DMS 273 (cell line): Measurements from ENCODE around the gene TMEM175.
"Not testable (repeated sequence)": the region's sequence is repeated elsewhere in the genome, so short reads cannot be mapped to it uniquely, and the experiment has no call there.

Experiments
- DNase-seq: peaks from one replicate; lab custom pipeline; 2025; ENCODE audit not compliant: unreplicated experiment; lab: John Stamatoyannopoulos, UW

Gene TMEM175

DNA sequence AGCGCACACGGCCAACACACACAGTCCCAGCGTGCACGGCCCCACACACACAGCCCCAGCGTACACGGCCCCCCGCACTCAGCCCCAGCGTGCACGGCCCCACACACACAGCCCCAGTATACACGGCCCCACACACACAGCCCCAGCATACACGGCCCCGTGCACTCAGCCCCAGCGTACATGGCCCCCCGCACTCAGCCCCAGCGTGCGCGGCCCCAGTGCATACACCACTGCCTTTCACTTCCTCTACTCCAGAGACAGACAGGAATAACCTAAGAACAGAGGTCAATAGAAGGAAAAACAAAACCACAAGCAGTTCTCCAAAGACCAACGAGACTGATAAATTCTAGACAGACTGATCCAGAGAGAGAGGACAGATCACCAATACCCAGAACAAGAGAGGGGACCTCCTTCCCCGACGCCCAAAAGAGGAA, 17.2 kb upstream of the TMEM175 start:
- no peak for DNase-seq

DNA sequence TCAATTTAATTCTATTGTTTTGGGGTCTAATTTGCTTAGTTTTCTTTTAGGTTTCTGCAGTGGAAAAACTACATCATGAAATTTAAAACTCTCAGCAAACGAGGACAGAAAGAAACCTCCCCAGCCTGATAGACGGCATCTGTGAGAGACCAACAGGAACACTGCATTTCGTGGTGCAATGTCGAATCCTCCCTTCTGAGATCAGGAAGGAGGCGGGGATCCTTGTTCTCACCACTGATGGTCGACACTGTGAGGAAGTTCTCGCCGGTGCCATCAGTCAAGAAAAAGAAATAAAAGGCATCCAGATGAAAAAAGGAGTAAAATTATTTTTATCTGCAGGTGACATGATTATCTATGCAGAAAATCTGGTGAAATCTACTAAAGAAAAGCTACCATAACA, 16.7 kb upstream of the TMEM175 start:
- no peak for DNase-seq

DNA sequence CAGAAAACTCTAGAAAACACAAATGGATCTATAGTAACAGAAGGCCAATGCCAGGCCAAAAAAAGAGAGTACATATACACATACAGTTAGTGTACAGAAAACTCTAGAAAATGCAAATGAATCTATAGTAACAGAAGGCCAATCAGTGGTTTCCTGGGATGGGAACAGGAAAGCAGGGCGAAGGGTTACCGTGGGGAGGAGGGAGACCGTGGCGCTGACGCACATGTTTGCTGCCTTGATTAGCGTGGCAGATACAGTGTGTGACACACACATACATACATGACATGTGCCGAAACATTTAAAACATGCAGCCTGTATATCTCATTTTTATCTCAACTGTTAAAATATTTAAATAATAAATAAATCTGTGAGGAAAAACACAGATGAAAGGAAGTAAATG, 14.8 kb upstream of the TMEM175 start:
- no peak for DNase-seq

DNA sequence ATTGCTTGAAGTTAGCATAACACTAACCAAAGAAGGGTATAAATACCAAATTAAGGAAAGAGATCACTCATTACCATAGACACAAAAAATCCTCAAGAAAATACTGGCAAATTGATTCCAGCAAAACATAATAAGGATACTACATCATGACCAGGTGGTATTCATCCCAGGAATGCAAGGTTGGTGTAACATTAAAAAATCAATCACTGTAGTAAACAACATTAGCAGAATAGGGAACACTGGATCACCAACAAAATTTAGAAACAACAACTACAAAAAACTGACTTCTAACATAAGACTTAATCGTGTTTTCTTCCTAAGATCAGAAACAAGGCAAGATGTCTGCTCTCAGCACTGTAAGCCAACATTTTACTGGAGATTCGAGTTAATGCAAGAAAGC, 14.3 kb upstream of the TMEM175 start:
- no peak for DNase-seq

DNA sequence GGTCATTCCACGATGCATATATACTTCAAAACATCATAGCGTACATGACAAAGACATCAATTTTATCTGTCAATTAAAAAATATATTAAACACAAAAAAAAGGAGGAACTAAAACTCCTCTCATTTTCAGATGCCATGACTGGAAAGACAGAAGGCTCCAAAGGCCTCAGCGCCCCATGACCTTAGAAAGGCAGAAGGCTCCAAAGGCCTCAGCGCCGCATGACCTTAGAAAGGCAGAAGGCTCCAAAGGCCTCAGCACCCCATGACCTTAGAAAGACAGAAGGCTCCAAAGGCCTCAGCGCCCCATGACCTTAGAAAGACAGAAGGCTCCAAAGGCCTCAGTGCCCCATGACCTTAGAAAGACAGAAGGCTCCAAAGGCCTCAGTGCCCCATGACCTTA, 13.7 kb upstream of the TMEM175 start:
- DNase-seq = not testable (repeated sequence)

DNA sequence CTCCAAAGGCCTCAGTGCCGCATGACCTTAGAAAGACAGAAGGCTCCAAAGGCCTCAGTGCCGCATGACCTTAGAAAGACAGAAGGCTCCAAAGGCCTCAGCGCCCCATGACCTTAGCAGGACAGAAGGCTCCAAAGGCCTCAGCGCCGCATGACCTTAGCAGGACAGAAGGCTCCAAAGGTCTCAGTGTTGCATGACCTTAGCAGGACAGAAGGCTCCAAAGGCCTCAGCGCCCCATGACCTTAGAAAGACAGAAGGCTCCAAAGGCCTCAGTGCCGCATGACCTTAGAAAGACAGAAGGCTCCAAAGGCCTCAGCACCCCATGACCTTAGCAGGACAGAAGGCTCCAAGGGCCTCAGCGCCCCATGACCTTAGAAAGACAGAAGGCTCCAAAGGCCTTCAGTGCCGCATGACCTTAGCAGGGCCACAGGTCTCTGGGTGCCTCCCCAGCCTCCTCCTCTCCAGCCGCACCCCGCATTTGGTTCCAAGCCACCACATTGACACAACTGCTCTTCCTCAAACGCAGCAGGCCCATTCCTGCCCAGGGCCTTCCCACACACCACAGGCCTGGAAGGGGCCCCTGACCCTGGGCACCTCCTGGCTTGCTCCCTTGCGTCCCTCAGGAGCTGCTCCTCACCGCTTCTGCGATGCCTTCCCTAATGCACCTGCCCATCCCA, 13.1 kb upstream of the TMEM175 start:
- not testable (repeated sequence) for DNase-seq

DNA sequence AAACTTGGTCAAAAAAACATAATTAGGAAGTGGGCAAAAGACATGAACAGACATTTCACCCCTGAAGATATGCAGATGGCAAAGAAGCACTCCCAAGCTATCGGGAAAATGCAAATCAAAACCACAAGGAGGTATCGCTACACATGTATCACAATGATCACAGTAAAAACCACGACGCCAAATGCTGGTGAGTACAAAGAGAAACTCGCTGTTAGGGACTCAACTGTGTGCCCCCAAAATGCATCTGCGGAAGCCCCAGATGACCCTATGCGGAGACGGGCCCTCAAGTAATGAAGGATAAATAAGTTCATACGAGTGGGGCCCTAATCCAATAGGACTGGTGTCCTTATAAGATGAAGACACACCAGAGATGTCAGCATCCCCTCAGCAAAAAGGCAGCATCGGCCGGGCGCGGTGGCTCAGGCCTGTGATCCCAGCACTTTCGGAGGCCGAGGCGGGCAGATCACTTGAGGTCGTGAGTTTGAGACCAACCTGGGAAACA, 10.4 kb upstream of the TMEM175 start:
- DNase-seq = no peak

DNA sequence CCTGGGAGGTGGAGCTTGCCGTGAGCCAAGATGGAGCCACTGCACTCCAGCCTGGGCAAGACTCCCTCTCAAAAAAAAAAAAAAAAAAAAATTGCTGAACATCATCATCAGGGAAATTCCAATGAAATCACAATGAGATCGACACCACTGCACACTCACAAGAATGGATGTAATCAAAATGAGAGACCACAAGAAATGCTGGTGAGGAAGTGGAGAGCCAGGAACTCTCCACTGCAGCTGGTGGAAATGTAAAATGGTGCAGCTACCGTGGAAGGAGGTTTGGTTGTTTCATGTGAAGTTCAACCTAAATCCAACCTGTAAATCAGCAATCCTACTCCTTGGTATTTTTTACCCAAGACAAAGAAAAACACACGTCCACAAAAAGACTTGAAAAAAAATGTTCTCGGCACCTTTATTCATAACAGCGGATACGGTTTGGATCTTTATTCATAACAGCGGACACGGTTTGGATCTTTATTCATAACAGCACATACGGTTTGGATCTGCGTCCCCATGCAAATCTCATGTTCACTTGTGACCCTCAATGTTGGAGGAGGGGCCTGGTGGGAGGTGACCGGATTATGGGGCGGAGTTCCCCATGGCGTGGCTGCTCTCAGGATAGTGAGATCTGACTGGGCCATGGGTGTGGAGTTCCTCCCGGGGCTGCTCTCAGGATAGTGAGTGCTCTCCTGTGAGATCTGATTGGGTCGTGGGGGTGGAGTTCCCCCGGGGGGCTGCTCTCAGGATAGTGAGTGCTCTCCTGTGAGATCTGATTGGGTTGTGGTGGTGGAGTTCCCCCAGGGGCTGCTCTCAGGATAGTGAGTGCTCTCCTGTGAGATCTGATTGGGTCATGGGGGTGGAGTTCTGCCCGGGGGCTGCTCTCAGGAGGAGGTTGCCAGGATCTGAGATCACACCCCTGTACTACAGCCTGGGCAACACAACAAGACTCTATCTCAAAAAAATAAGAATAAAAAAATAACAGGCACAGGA, 7.9 kb upstream of the TMEM175 start:
- DNase-seq = no peak

DNA sequence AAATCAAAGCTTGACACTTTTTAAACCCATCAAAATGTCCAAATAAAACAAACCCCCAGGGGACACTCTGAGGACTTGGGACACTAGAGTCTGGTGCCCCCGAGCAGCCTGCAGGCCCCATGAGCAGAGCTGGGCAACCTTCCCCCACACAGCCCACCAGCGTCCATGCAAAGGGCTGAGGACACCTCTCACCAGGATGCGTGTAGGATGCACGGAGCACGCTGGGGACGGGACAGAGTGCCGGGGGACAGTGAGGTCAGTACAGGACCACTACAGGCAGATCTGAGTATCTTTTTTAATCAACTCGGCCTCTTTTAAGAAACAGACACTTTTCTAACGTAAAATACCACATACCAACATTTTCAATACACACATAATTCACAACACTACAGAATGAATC, 7.1 kb upstream of the TMEM175 start:
- no peak for DNase-seq

DNA sequence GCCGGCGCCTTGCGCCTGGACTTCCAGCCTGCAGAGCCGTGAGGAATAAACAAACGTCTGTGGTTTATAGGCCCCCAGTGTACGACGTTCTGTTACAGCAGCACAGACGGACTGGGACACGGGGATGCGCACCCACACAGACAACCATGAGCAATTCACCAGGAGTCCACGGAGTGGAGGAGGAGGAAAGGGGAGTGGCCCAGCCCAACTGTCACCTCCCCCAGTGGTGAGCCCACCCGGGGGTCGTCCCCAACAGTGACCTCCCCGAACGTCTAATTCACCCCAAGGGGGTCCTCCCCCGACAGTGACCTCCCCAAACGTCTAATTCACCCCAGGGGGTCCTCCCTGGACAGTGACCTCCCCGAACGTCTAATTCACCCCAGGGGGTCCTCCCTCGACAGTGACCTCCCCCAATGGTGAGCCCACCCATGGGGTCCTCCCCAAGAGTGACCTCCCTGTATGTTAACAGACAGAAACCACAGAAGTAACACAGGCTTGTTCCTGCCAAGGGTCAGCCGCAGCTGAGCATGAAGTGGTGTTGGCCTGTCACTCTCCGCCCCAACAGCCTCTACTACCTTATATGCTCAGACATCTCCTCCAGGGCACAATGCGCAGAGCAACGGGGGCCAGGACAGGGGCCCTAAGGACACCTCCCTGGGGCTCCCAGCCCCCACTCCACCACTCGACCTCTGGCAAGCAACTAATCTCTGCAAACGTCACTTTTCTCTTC, 6.3 kb upstream of the TMEM175 start:
- no peak for DNase-seq

DNA sequence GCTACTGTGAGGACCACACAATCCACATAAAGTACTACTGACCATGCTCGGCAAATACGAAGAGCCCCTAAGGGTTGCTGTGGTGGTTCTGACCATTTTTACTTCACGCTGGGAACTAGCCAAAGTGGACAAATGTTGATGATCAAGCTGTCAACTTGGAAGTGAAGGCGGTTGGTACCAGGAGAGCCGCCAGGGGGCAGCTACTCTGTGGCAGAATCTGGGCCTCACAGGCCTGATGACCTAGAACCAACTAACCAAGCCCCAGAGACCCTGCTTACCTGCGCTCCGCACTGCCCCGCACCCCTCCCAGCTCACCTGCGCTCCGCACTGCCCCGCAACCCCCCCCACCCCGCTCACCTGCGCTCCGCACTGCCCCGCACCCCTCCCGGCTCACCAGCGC, 5.7 kb upstream of the TMEM175 start:
- DNase-seq = peak; percentile 58

DNA sequence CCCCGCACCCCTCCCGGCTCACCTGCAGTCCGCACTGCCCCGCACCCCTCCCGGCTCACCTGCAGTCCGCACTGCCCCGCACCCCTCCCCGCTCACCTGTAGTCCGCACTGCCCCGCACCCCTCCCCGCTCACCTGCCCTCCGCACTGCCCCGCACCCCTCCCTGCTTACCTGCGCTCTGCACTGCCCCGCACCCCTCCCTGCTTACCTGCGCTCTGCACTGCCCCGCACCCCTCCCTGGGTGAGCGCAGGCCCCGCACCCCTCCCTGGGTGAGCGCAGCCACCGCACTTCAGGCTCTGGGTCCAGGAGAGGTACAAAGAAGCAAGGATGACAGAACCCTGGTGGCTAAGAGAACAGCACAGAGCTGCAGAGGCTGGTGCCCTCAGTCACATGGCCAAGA, 4.7 kb upstream of the TMEM175 start:
- peak; percentile 13 for DNase-seq

DNA sequence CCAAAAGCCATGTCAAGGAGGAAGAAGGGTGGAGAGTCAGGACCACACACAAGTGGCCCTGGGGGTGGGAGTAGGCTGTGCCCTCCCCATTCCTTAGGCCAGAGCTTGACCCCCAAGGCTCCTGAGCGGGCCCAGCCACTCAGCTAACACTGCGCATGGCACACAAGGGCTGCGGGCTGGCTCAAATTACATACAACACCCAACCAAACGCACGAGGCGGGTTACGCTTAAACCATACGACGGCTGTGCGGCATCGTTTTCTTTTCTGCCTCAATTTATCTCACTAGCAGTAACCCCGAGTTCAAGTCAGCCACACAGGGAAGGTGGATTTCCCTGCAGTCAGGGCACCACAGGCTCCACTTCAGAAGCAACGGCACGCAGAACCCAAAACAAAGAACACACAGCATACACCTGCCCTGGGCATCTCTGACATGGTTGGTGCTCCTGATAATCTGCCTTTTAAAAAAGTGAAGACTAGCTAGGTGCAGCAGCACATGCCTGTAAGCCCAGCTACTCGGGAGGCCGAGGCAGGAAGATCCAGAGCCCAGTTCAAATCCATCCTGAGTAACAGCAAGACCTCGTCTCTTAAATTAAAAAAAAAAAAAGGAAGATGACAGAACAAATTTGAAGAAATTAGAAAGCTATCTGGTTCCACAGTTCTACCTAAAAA, 3.0 kb upstream of the TMEM175 start:
- DNase-seq = no peak

DNA sequence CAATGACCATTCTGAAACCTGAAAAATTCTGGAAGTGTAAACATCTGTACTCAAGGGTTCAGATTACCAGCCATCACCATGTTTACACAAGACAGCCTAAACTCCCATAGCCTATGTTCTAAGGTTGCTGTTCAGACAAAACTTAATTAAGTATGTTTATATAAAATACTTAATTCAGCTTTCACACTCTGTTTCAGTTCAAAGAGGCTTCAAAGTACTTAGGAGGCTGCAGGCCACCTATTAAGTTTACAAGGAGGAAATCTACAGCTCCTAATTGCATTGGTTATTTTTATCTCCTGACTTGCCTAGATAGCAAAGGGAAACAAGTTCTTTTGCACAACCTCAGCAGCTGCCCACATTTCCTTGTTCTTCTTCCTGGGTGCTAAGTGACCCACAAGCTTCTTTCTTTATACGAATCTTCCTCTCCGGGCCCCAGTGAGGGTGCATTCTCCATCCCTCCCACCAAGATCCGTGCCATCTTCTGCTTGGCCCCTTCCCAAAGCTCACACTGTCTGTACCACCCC, 2.2 kb upstream of the TMEM175 start:
- DNase-seq = peak; percentile 13

DNA sequence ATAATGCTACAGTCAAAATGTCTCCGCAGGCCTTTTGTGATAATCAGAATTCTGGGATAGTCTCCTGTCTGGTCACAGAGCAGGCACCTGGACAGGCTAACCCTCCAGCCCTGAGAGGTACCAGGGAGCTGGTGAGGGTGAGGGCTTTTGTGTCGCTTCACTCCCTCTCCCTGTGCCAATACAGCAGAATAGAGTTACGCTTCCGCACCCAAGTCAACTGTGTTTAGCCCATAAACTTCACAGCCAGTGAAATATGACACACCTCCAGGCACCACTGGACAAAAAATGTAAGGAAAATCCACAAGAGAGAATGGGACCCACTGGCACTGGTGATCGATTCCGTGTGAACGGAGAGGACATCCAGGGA, 1.4 kb upstream of the TMEM175 start:
- DNase-seq = no peak

DNA sequence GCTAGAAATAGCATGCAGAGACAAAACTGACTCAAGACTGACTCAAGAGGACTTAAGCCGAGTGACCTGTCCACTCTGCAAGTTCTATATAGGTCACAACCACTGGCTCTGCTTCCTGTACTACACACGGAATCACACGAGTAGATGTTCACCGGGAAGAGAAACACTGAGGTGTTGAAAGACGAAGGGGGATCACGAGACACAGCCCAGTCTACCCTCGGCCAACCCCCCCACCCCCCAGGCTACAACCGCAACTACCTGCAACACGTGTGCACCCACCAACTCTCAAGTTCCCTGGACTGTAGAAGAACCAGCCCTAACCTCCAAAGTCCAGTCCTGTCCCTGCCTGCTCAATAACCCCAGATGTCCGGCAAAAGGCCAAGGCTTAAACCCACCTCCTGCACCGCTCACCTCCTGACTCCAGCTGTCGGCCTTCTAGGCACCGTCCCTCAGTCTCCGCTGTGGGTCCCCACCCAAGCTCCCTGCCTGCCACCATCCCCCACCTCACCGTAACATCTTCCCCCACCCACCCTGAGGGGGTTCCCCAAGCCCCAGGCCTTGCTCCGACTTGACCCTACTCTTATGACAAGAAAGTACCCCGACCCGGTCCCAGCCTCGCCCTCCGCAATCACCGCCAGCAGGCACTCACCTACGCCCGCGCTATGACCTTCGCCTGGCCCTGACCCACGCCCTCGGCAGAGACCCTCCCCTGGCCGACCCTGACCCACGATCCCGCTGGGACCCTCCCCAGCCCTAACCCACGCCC, 883 bp upstream of the TMEM175 start:
- DNase-seq = peak; percentile 37

DNA sequence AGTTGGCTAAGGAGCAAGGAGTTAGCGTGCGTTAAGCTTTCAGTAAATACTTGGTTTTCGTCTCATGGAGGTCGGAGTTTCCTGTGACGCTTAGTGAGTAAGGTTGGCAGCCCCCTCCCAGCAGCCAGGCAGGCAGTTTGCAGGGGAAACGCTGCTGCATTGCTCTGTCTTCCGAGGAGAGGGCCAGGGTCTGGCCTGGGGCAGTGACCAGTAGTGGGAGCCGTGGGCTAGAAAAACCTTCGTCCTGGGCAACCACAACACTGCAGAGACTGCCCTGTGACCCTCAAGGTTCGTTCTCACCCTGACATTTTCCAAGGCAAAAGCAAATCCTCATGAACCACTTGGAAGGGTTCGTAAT, 432 bp downstream of the TMEM175 start:
- DNase-seq = no peak

DNA sequence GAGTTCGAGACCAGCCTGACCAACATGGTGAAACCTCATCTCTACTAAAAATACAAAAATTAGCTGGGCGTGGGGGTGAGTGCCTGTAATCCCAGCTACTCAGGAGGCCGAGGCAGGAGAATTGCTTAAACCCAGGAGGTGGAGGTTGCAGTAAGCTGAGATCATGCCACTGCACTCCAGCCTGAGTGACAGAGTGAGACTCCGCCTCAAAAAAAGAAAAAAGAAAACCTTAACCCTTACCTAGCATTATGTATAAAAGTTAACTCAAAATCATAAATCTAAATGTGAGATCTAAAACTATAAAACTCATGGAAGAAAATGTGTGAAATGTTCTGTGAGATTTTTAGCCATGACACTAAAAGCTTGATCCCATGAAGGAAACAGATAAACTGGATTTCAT, 7.2 kb downstream of the TMEM175 start:
- DNase-seq = not testable (repeated sequence)

DNA sequence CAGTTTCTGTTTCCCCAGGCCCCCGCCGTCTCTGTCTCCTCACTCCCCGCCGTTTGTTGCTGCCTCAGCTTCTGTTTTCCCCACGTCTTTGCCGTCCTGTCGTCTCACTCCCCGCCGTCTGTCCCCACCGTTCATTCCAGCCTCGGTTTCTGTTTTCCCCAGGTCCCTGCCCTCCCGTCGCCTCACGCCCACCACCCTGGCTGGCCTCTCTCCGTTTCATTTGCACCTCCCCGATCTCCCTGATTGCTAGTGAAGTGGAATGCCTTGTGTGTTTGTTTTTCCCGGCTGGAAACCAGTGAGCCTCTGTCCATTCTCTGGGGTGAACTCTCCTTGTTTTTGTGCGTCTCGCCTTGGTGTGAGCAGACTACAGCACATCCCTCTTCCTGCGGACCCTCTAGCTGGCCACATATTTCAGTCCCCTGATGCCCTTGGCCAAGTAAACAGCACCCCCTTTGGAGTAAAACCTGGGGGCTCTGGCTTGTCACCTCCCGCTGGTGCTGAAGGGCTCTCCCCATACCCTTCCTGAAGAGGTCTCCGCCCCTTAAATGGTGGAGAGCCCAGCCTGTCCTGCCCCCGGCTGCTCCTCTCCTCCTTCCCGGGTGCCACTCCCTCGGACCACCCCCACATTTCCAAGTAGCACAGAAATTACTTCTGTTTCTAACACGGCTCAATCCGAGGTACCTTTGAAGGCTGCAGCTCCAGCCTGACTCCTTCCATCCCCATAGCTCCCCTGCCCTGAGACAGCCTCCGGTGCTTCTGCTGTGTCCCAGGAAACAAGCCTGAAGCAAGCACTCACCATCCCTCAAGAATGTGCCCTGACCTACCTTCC, 13.2 kb downstream of the TMEM175 start:
- DNase-seq = no peak
